ENCODE measurements around the gene CSRNP3.

The CSRNP3 gene

GRCh38 chr2:165425556-165425955 lies 43.9 kb upstream of the CSRNP3 start:
- ChIA-PET CTCF (interaction anchor here (0.6 kb wide), 1 partner anchor 1014 kb away, joined by 3 read pairs; no protein-coding TSS in a partner anchor), POLR2A (no interaction called here)
- Histone ChIP-seq H3K27ac (ENCODE audit: extremely low read depth, low read depth, low read length) (no peak overlapping the region), H3K4me3 (ENCODE audit: low read depth, low read length) (no peak overlapping the region), H3K36me3 (ENCODE audit: control insufficient read depth in 2 of 2, insufficient read depth in 1 of 2, low read length in 2 of 2) (no peaks in the 10 kb centered on the region), H3K4me1 (ENCODE audit: control insufficient read depth, insufficient read depth, low read length) (no peaks in the 10 kb centered on the region), H3K9me3 (ENCODE audit: control insufficient read depth, insufficient read depth, low read depth, low read length) (no peaks in the 10 kb centered on the region)
- TF ChIP-seq BCL6B (tag by site-specific recombination; IDR thresholded peaks at IDR 0.05) (no peak), ZNF785 (tag by site-specific recombination; IDR thresholded peaks at IDR 0.05) (no peak), ZXDB (tag by site-specific recombination; IDR thresholded peaks at IDR 0.05) (no peak), MYNN (tag by site-specific recombination; IDR thresholded peaks at IDR 0.05; ENCODE audit: borderline replicate concordance) (no peak), ZNF23 (tag by site-specific recombination; IDR thresholded peaks at IDR 0.05; ENCODE audit: borderline replicate concordance) (no peak), ZBTB1 (tag by site-specific recombination; IDR thresholded peaks at IDR 0.05) (no peak), ZNF645 (tag by site-specific recombination; IDR thresholded peaks at IDR 0.05) (no peak), PRDM1 (tag by site-specific recombination; IDR thresholded peaks at IDR 0.05) (no peak), ZNF626 (tag by site-specific recombination; IDR thresholded peaks at IDR 0.05) (no peak), ZNF513 (tag by site-specific recombination; IDR thresholded peaks at IDR 0.05) (no peak), ZNF2 (tag by site-specific recombination; IDR thresholded peaks at IDR 0.05) (no peak), ZNF169 (tag by site-specific recombination; IDR thresholded peaks at IDR 0.05) (no peak), SCRT1 (tag by site-specific recombination; IDR thresholded peaks at IDR 0.05; ENCODE audit: borderline replicate concordance) (no peak)

- ChIA-PET CTCF (interaction anchor here (1.1 kb wide), 1 partner anchor 12 kb away, joined by 3 read pairs; no protein-coding TSS in a partner anchor), POLR2A (no interaction called here)
- H3K36me3 ChIP-seq (ENCODE audit: control insufficient read depth in 2 of 2, insufficient read depth in 1 of 2, low read length in 2 of 2): no peaks in the 10 kb centered on the region
- no peak overlapping the region for H3K4me3 ChIP-seq (ENCODE audit: low read depth, low read length)
- no peaks in the 10 kb centered on the region for H3K9me3 ChIP-seq (ENCODE audit: control insufficient read depth, insufficient read depth, low read depth, low read length)
- TF ChIP-seq ZNF37A (tag by site-specific recombination; IDR thresholded peaks at IDR 0.05) (no peak), SP7 (tag by site-specific recombination; IDR thresholded peaks at IDR 0.05) (no peak)
- H3K4me1 ChIP-seq (ENCODE audit: control insufficient read depth, insufficient read depth, low read length): peaks cover 8% of the 10 kb centered on the region; the same call in 1 of the 2 replicates
- no peak overlapping the region for H3K27ac ChIP-seq (ENCODE audit: extremely low read depth, low read depth, low read length)
Observed at GRCh38 chr2:165427686-165428085, 41.8 kb upstream of the CSRNP3 start.

- Histone ChIP-seq H3K36me3 (ENCODE audit: control insufficient read depth in 2 of 2, insufficient read depth in 1 of 2, low read length in 2 of 2) (no peaks in the 10 kb centered on the region), H3K4me1 (ENCODE audit: control insufficient read depth, insufficient read depth, low read length) (peaks cover 8% of the 10 kb centered on the region; the same call in 1 of the 2 replicates), H3K27ac (ENCODE audit: extremely low read depth, low read depth, low read length) (no peak overlapping the region), H3K9me3 (ENCODE audit: control insufficient read depth, insufficient read depth, low read depth, low read length) (no peaks in the 10 kb centered on the region), H3K4me3 (ENCODE audit: low read depth, low read length) (no peak overlapping the region)
- POLR2A ChIA-PET: no interaction called here
- CTCF ChIA-PET: interaction anchor here (1.1 kb wide), 1 partner anchor 10 kb away, joined by 3 read pairs; no protein-coding TSS in a partner anchor
- TF ChIP-seq ZNF621 (tag by site-specific recombination; IDR thresholded peaks at IDR 0.05): no peak
- TF ChIP-seq ZBTB7A (tag by site-specific recombination; IDR thresholded peaks at IDR 0.05; ENCODE audit: low read depth): no peak
- TF ChIP-seq ZNF692 (tag by site-specific recombination; IDR thresholded peaks at IDR 0.05): no peak
- no peak for TF ChIP-seq ZFHX2 (tag by site-specific recombination; conservative IDR thresholded peaks at IDR 0.05)
- TF ChIP-seq ZNF747 (tag by site-specific recombination; IDR thresholded peaks at IDR 0.05): no peak
- TF ChIP-seq ZNF148 (tag by site-specific recombination; IDR thresholded peaks at IDR 0.05; ENCODE audit: borderline replicate concordance): no peak
- no peak for TF ChIP-seq ZNF580 (tag by site-specific recombination; IDR thresholded peaks at IDR 0.05)
Observed at GRCh38 chr2:165428926-165429325, 40.6 kb upstream of the CSRNP3 start.
